HUES6 (cell line): ENCODE results near the gene SP7.

Source experiments
- H3K27ac ChIP-seq: 2 replicates; pipeline ENCODE4 v1.7.0; 2013; ENCODE audit warnings: low read depth, mild to moderate bottlenecking, low read length, inconsistent platforms
- H3K27me3 ChIP-seq: 2 replicates; pipeline ENCODE4 v1.6.1; 2013; ENCODE audit warnings: low read length; ENCODE audit not compliant: control insufficient read depth, insufficient read depth
- H3K36me3 ChIP-seq: 2 replicates; pipeline ENCODE4 v1.6.1; 2013; ENCODE audit warnings: low read length; ENCODE audit not compliant: control insufficient read depth, insufficient read depth
- H3K4me1 ChIP-seq: 2 replicates; pipeline ENCODE4 v1.6.1; 2013; ENCODE audit warnings: low read length; ENCODE audit not compliant: control insufficient read depth, insufficient read depth
- H3K4me3 ChIP-seq: 2 replicates; pipeline ENCODE4 v1.5.1; 2013; ENCODE audit warnings: low read depth, low read length
- H3K9ac ChIP-seq: one replicate; pipeline ENCODE4 v1.6.1; 2013; ENCODE audit warnings: mild to moderate bottlenecking, low read length
- H3K9me3 ChIP-seq: 2 replicates; pipeline ENCODE4 v1.6.1; 2013; ENCODE audit warnings: low read depth, low read length; ENCODE audit not compliant: control insufficient read depth, insufficient read depth

The SP7 gene

DNA sequence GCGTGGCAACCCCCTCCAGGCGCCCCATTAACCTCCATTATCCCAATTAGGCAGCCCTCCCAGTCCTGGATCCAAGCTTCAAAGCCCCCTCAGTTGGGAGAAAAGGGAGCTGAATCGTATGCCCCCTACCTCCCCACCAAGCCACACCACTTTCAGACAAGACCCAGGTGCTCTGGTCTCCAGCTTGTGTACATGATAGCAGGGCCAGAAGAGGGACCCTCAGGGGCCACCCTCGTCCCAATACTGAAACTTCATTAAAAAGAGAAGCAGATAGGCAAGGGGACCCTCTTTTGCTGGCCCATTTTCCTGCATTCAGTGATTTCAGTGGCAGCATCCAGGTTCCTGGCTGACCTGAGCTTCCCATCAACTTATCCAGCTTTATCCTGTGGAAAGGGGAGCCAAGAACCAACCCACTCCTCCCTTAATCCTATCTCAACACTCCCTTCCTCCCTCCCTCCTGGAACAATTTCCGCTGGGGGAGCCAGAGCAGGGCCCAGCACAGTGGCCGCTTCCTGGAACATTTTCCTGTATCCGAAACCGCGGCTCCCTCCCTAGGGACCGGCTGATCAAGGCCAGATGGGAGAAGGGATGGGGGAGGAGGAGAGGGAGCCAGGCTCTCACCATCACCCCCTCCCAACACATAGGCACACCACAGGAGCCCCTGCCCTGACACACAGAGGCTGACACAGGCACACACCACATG, 9.5 kb upstream of the SP7 start:
- no peaks in the 10 kb centered on the region for H3K36me3 ChIP-seq
- peak overlapping the region; percentile 71 for H3K4me3 ChIP-seq
- H3K9ac ChIP-seq = peak overlapping the region; percentile 21
- no peaks in the 10 kb centered on the region for H3K9me3 ChIP-seq
- H3K27ac ChIP-seq = no peak overlapping the region
- H3K4me1 ChIP-seq = peaks cover 16% of the 10 kb centered on the region
- H3K27me3 ChIP-seq = peaks cover 11% of the 10 kb centered on the region; the same call in 1 of the 2 replicates

DNA sequence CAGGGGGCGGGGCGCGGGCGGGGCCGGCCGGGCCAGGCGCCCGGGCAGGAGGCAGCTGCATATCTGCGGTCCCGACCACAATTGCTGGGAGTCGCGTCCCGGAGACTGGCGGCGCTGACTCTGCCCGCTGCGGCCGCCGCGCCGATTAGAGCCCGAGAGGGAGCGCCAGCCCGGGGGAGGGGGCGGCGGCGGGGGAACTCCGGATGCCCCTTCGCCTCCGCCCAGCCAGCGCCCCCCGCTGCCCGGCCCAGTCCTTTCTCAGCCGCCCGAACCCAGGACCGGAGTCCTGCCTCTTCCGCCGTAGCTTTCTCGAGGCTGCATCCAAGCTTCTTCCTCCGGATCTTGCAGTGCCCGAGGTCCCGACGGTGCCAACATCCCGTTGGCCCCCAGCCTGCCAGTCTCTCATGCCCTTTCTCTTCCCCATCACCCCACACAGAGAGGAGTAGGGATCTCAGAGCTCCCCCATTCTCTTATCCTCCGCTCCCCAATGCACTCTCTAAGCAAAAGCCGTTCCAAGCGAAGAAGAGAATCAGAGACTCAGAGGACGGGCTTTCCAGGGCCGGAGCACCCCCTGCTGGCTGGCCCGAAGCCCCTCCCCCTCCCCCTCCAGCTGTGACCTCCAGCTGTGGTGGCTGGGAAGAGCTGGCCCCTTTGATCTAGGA, 8.8 kb upstream of the SP7 start:
- no peaks in the 10 kb centered on the region for H3K9me3 ChIP-seq
- peaks cover 11% of the 10 kb centered on the region; the same call in 1 of the 2 replicates for H3K27me3 ChIP-seq
- no peaks in the 10 kb centered on the region for H3K36me3 ChIP-seq
- peak overlapping the region; percentile 22; the same call in 1 of the 2 replicates for H3K27ac ChIP-seq
- peak overlapping the region; percentile 71 for H3K4me3 ChIP-seq
- peak overlapping the region; percentile 60 for H3K9ac ChIP-seq
- peaks cover 16% of the 10 kb centered on the region for H3K4me1 ChIP-seq

- Histone ChIP-seq H3K4me1 (peaks cover 16% of the 10 kb centered on the region), H3K9ac (peak overlapping the region; percentile 50), H3K27me3 (peaks cover 11% of the 10 kb centered on the region; the same call in 1 of the 2 replicates), H3K27ac (no peak overlapping the region), H3K4me3 (peak overlapping the region; percentile 71), H3K9me3 (no peaks in the 10 kb centered on the region), H3K36me3 (no peaks in the 10 kb centered on the region)
These were observed 8.3 kb upstream of the SP7 start for GRCh38 chr12:53344487-53344823.

- Histone ChIP-seq H3K9ac (no peak overlapping the region), H3K36me3 (no peaks in the 10 kb centered on the region), H3K27ac (no peak overlapping the region), H3K4me3 (peak overlapping the region; percentile 71), H3K9me3 (no peaks in the 10 kb centered on the region), H3K4me1 (peaks cover 16% of the 10 kb centered on the region), H3K27me3 (peaks cover 11% of the 10 kb centered on the region; the same call in 1 of the 2 replicates)
These were observed 7.8 kb upstream of the SP7 start for GRCh38 chr12:53343969-53344368.

- Histone ChIP-seq H3K9ac (no peak overlapping the region), H3K9me3 (no peaks in the 10 kb centered on the region), H3K4me3 (no peak overlapping the region), H3K27me3 (peaks cover 11% of the 10 kb centered on the region; the same call in 1 of the 2 replicates), H3K27ac (no peak overlapping the region), H3K36me3 (no peaks in the 10 kb centered on the region), H3K4me1 (peaks cover 21% of the 10 kb centered on the region)
These were observed 7.3 kb upstream of the SP7 start for GRCh38 chr12:53343449-53343848.

- H3K27me3 ChIP-seq = peaks cover 17% of the 10 kb centered on the region; the same call in 1 of the 2 replicates
These were observed 4.2 kb upstream of the SP7 start for GRCh38 chr12:53340398-53340797.

DNA sequence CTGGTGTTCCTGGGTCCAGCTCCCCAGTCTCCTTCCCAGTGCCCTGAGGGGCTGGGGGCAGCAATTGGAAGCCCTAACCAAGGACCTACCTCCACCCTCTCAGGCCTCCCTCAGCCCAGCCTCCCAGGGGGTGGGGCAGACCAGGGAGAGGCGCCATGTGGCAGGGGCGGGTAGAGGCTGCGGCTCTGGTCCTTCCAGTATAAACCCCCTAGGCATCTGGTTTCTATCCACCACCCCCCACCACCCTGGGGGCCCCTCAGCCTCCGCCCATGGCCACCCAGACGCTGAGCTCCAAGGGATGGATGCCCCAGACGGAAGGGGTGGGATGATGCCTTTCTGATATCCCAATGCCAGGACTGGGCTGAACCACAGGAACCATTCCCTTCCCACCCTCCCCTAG, 2.8 kb upstream of the SP7 start:
- peaks cover 11% of the 10 kb centered on the region; the same call in 1 of the 2 replicates for H3K27me3 ChIP-seq
- no peaks in the 10 kb centered on the region for H3K9me3 ChIP-seq
- no peak overlapping the region for H3K4me3 ChIP-seq
- peaks cover 37% of the 10 kb centered on the region for H3K4me1 ChIP-seq
- no peak overlapping the region for H3K27ac ChIP-seq
- no peaks in the 10 kb centered on the region for H3K36me3 ChIP-seq
- H3K9ac ChIP-seq = no peak overlapping the region

More at GRCh38 chr12:53340398-53340797, 4.2 kb upstream of the SP7 start:
- no peak overlapping the region for H3K9ac ChIP-seq
- H3K36me3 ChIP-seq = no peaks in the 10 kb centered on the region
- H3K9me3 ChIP-seq = no peaks in the 10 kb centered on the region
- H3K27ac ChIP-seq = no peak overlapping the region
- peaks cover 41% of the 10 kb centered on the region for H3K4me1 ChIP-seq
- no peak overlapping the region for H3K4me3 ChIP-seq

GRCh38 chr12:53338017-53338416, 1.9 kb upstream of the SP7 start:
- H3K9ac ChIP-seq = no peak overlapping the region
- no peak overlapping the region for H3K4me3 ChIP-seq
- H3K4me1 ChIP-seq = peaks cover 37% of the 10 kb centered on the region
- no peaks in the 10 kb centered on the region for H3K36me3 ChIP-seq
- H3K27me3 ChIP-seq = peaks cover 16% of the 10 kb centered on the region
- no peak overlapping the region for H3K27ac ChIP-seq
- no peaks in the 10 kb centered on the region for H3K9me3 ChIP-seq

DNA sequence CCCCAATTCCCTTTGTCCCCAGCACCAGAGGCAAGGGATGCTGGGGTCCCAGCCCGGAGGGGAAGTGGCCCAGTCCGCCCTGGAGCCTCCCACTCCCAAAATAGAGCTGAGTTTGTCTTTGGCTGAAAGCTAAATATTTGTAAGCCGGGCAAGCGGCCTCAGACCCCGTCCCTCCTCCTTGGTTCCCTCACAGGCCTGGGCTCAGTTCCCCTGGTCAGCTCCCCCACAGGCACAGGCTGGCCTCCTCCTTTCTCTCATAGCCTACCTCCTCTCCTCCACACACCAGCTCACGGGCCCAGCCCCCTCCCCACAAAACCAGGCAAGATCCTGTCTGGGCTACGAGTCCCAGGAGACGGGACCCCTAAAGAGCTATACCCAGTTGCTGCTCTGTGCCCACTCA, 1.3 kb downstream of the SP7 start:
- H3K27ac ChIP-seq = no peak overlapping the region
- H3K4me1 ChIP-seq = peaks cover 37% of the 10 kb centered on the region
- H3K4me3 ChIP-seq = no peak overlapping the region
- peaks cover 16% of the 10 kb centered on the region for H3K27me3 ChIP-seq
- no peak overlapping the region for H3K9ac ChIP-seq
- no peaks in the 10 kb centered on the region for H3K9me3 ChIP-seq
- no peaks in the 10 kb centered on the region for H3K36me3 ChIP-seq

DNA sequence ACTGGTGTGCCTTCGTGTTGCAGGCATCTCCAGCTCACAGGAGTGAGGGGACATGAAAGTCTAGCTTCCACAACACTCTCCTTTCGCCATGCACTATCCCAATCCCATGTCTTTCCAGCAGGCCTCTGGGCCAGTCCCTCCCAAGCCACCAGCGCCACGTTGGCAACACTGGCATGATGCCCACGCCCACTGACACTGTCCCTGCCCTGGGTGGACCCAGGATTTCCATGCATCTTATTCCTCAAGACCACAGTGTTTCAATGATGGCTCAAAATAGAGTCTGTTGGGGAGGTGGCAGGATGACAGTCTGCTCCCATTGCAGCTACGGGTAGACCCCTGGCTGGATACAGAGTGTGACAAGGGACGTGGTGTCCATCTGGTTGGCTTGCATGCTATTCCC, 2.3 kb downstream of the SP7 start:
- Histone ChIP-seq H3K4me3 (no peak overlapping the region), H3K9me3 (no peaks in the 10 kb centered on the region), H3K27me3 (peaks cover 20% of the 10 kb centered on the region), H3K36me3 (no peaks in the 10 kb centered on the region), H3K9ac (no peak overlapping the region), H3K27ac (no peak overlapping the region), H3K4me1 (peaks cover 36% of the 10 kb centered on the region)

DNA sequence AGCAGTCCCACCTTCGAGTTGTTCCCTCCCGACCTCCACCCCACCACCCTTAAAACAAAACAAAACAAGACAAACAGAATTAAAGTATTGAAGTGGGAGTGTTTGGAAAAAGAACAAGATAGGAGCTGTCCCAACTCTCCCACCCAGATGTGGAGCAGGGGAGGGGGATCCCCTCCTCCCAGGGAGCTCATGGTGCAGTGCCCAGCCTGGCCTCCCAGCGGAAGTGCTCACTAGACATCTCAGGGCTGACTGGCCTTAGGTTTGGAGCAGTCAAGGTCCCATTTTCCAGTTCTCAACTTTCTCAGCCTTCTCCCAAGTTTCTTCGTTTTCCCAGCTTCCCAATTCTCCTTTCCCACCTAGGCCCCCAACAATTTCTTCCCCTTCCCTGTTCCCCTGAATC, 2.9 kb downstream of the SP7 start:
- H3K27me3 ChIP-seq = peaks cover 24% of the 10 kb centered on the region

More for the DNA sequence above, 2.9 kb downstream of the SP7 start:
- Histone ChIP-seq H3K9me3 (no peaks in the 10 kb centered on the region), H3K4me1 (peaks cover 33% of the 10 kb centered on the region), H3K9ac (no peak overlapping the region), H3K4me3 (no peak overlapping the region), H3K36me3 (no peaks in the 10 kb centered on the region), H3K27ac (no peak overlapping the region)
